Measurements from ENCODE around the gene ANXA3.

GRCh38 chr4:78528327-78528726 is 23.2 kb upstream of the ANXA3 start:
- TF ChIP-seq POLR2A (IDR thresholded peaks at IDR 0.05; ENCODE audit: low read depth, low read length), result no peak
- TF ChIP-seq POLR2AphosphoS5 (IDR thresholded peaks at IDR 0.05; ENCODE audit: insufficient read depth, low read depth, low read length), result no peak
- no peak for TF ChIP-seq EZH2 (IDR thresholded peaks at IDR 0.05; ENCODE audit: borderline replicate concordance, low read depth, low read length, severe bottlenecking)
- no peak for TF ChIP-seq CTCF (IDR thresholded peaks at IDR 0.05; ENCODE audit: extremely low read depth in 1 of 2, insufficient read depth in 1 of 2, low read depth in 1 of 2, low read length in 2 of 2)
- TF ChIP-seq FOS (IDR thresholded peaks at IDR 0.05; ENCODE audit: borderline replicate concordance, insufficient read depth, low read length), result no peak
- no peak for TF ChIP-seq JUN (IDR thresholded peaks at IDR 0.05; ENCODE audit: borderline replicate concordance, insufficient read depth, insufficient read length, low read depth)
- no peak for TF ChIP-seq MAX (IDR thresholded peaks at IDR 0.05; ENCODE audit: insufficient read depth, insufficient read length)
- no peak for TF ChIP-seq MYC (IDR thresholded peaks at IDR 0.05; ENCODE audit: low read depth, low read length)
